HepG2 (cell line): ENCODE measurements around the gene GPX7. TPM values are rescaled to one million over a fixed set of nuclear protein-coding genes. Genes with fewer than 3 reads are reported as not detected.

Experiments used
- polyA plus RNA-seq, 8 experiments: library from polyadenylated mRNA; depleted of rRNA in 3 of 8; stranded (reverse) in 7 of 8; unstranded in 1 of 8; fragments of >200 nt; fragmentation: Illumina TruSeq in 4 of 8; extraction: Trizol in 4 of 8; gene quantifications; 2 replicates each; pipeline versions ENCODE4 v1.2.1 to v1.2.3, GENCODE V29; 2011 to 2016; ENCODE audit warnings: low read depth in 4 of 8, missing spikeins in 1 of 8, mixed read lengths in 1 of 8; ENCODE audit not compliant: insufficient read depth in 1 of 8
- total RNA-seq, 5 experiments: library from RNA; depleted of rRNA; stranded (reverse); fragments of >200 nt; fragmentation: Illumina TruSeq; extraction: Trizol; gene quantifications; 2 replicates each; pipeline ENCODE4 v1.2.3, GENCODE V29; 2016; ENCODE audit warnings: low read depth in 1 of 5

GPX7 gene
- total and polyA plus RNA-seq, 2 of the 13 experiments (the other 11 are each of a cell fraction or from before 2014, with no cell fraction given): 14.1 to 16.2 TPM

Other genes starting within 250 kb of the GPX7 start
- gene CC2D1B, start 236.2 kb upstream of the GPX7 start, total RNA-seq (2016; rRNA removed; fragmentation: Illumina TruSeq; extraction: Trizol): 11.5 and 19.2 TPM in 2 replicates
- 7.2 and 11.7 TPM in 2 replicates for gene CC2D1B, start 236.2 kb upstream of the GPX7 start, polyA plus RNA-seq (2011; rRNA removed)
- gene ORC1, start 197.9 kb upstream of the GPX7 start, total RNA-seq (2016; rRNA removed; fragmentation: Illumina TruSeq; extraction: Trizol): 23.5 and 32.5 TPM in 2 replicates
- 4.6 and 7.0 TPM in 2 replicates for gene ORC1, start 197.9 kb upstream of the GPX7 start, polyA plus RNA-seq (2011; rRNA removed)
- 45.5 and 60.0 TPM in 2 replicates for gene PRPF38A, start 197.8 kb upstream of the GPX7 start, total RNA-seq (2016; rRNA removed; fragmentation: Illumina TruSeq; extraction: Trizol)
- 18.3 and 19.5 TPM in 2 replicates for gene PRPF38A, start 197.8 kb upstream of the GPX7 start, polyA plus RNA-seq (2011; rRNA removed)
- 44.7 and 47.8 TPM in 2 replicates for gene TUT4, start 49.3 kb upstream of the GPX7 start, total RNA-seq (2016; rRNA removed; fragmentation: Illumina TruSeq; extraction: Trizol)
- gene TUT4, start 49.3 kb upstream of the GPX7 start, polyA plus RNA-seq (2011; rRNA removed): 52.8 and 53.5 TPM in 2 replicates
- gene SHISAL2A, start 30.8 kb downstream of the GPX7 start, total RNA-seq (2016; rRNA removed; fragmentation: Illumina TruSeq; extraction: Trizol): not detected in 2 replicates
- gene SHISAL2A, start 30.8 kb downstream of the GPX7 start, polyA plus RNA-seq (2011; rRNA removed): not detected in 2 replicates
- gene COA7, start 96.0 kb downstream of the GPX7 start, total RNA-seq (2016; rRNA removed; fragmentation: Illumina TruSeq; extraction: Trizol): 30.4 and 60.7 TPM in 2 replicates
- gene COA7, start 96.0 kb downstream of the GPX7 start, polyA plus RNA-seq (2011; rRNA removed): 12.3 and 13.7 TPM in 2 replicates
- gene ZYG11B, start 124.1 kb downstream of the GPX7 start, total RNA-seq (2016; rRNA removed; fragmentation: Illumina TruSeq; extraction: Trizol): 17.9 and 28.1 TPM in 2 replicates
- gene ZYG11B, start 124.1 kb downstream of the GPX7 start, polyA plus RNA-seq (2011; rRNA removed): 6.4 and 6.9 TPM in 2 replicates
- not detected in 2 replicates for gene ZYG11A, start 240.4 kb downstream of the GPX7 start, total RNA-seq (2016; rRNA removed; fragmentation: Illumina TruSeq; extraction: Trizol)
- not detected in 2 replicates for gene ZYG11A, start 240.4 kb downstream of the GPX7 start, polyA plus RNA-seq (2011; rRNA removed)